Breast epithelium (tissue), 3 donors: ENCODE data around the gene IRF1.

Source experiments
- POLR2A ChIP-seq: fragments of 450-650 bp; IDR thresholded peaks from one replicate; pipeline ENCODE4 v1.6.1; 2016; ENCODE audit warnings: antibody characterized with exemption, mild to moderate bottlenecking, moderate library complexity
- TF ChIP-seq, protein P1 (sequence below), 3 donors: fragments of 450-650 bp; IDR thresholded peaks; one replicate each; pipeline ENCODE4 v1.5.1; 2016 to 2017; ENCODE audit warnings: antibody characterized with exemption in 3 of 3, mild to moderate bottlenecking in 3 of 3, moderate library complexity in 3 of 3

DNA sequence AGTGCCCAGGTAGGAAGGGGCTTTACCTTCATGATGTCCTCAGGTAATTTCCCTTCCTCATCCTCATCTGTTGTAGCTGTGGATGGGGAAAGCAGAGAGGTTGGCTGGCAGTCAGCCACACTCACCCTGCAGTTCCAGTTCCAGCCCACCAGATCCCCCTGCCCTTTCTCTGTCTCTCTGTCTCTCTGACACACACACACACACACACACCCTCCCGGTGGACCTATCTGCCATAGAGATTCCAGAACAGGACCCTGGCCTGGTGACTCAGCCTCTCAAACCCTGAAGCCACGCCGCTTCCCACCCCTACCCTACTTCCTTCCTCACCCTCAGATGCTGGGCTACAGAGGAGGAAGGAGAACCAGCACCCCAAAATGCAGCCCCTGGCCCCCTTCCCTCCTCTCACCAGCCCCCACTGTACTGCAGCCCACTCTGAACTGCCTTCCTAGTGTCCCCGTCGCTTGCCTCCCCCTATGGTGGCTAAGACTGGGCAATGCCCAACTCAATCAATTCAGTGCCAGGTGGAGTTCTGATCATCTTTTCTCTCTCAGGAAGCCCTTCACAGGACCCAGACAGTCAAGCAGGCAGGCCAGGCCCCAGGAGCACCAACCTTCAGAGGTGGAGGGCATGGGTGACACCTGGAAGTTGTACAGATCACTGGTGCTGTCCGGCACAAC lies 4.8 kb downstream of the IRF1 start:
- TF ChIP-seq POLR2A, result no peak
- TF ChIP-seq, protein P1, sequence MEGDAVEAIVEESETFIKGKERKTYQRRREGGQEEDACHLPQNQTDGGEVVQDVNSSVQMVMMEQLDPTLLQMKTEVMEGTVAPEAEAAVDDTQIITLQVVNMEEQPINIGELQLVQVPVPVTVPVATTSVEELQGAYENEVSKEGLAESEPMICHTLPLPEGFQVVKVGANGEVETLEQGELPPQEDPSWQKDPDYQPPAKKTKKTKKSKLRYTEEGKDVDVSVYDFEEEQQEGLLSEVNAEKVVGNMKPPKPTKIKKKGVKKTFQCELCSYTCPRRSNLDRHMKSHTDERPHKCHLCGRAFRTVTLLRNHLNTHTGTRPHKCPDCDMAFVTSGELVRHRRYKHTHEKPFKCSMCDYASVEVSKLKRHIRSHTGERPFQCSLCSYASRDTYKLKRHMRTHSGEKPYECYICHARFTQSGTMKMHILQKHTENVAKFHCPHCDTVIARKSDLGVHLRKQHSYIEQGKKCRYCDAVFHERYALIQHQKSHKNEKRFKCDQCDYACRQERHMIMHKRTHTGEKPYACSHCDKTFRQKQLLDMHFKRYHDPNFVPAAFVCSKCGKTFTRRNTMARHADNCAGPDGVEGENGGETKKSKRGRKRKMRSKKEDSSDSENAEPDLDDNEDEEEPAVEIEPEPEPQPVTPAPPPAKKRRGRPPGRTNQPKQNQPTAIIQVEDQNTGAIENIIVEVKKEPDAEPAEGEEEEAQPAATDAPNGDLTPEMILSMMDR (IDR thresholded peaks at IDR 0.05), result no peak
